Body of pancreas (tissue), 4 donors: ENCODE results near the gene SLC25A1.

Source experiments
- POLR2A ChIP-seq, 3 donors: fragments of 450-650 bp; IDR thresholded peaks; one replicate each; pipeline ENCODE4 v1.6.1; 2016; ENCODE audit warnings: antibody characterized with exemption in 3 of 3, mild to moderate bottlenecking in 2 of 3
- TF ChIP-seq, protein P1 (sequence below), 7 experiments: fragments of 450-650 bp in 4 of 7; fragments of 200-600 bp in 3 of 7; sonication (generic) in 3 of 7; IDR thresholded peaks; one replicate each; pipeline ENCODE4 v1.5.1; 2016 to 2019; ENCODE audit warnings: antibody characterized with exemption in 7 of 7

DNA sequence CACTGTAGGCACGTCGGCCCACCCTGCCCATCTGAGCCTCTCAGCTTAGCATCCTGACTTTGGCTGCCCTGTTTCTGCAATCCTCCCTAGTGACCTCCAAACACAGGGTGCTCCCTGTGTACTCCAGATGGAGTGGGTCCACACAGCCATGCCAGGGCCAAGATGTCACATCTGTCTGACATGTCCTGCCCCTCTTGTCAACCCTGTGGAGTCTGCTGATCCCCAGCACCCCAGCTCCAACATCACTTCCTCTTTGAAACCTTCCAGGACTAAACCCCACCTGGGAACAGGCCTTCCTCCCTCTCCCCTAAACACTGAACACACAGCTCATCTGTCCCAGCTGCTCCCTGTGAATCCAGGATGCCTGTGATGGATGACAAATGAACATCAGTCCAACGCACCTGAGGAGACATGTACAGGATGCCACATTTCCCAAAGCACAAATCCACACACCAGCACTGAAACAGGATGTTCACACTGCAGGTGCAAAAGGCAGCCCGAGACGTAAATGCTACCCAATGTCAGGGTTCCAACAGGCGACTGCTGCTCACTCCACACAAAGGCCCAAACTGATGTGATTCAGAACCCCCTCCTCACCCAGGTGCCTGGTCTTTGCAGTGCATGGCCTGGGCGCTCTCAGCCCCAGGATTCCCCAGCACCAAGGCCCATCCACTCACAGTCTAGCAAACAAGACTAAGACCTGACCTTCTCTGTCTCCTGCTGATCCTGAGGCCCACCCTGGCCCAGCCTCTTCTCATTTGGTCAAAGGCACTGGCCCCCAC lies 49.4 kb downstream of the SLC25A1 start:
- TF ChIP-seq, protein P1, sequence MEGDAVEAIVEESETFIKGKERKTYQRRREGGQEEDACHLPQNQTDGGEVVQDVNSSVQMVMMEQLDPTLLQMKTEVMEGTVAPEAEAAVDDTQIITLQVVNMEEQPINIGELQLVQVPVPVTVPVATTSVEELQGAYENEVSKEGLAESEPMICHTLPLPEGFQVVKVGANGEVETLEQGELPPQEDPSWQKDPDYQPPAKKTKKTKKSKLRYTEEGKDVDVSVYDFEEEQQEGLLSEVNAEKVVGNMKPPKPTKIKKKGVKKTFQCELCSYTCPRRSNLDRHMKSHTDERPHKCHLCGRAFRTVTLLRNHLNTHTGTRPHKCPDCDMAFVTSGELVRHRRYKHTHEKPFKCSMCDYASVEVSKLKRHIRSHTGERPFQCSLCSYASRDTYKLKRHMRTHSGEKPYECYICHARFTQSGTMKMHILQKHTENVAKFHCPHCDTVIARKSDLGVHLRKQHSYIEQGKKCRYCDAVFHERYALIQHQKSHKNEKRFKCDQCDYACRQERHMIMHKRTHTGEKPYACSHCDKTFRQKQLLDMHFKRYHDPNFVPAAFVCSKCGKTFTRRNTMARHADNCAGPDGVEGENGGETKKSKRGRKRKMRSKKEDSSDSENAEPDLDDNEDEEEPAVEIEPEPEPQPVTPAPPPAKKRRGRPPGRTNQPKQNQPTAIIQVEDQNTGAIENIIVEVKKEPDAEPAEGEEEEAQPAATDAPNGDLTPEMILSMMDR (IDR thresholded peaks at IDR 0.05) = no peak
- TF ChIP-seq POLR2A (IDR thresholded peaks at IDR 0.05) = no peak
